Keratinocyte (primary cell): ENCODE results near the gene CCNK.

ENCODE experiments used
- EZH2 ChIP-seq: IDR thresholded peaks from one replicate; pipeline ENCODE4 v1.6.1; 2012; ENCODE audit warnings: inconsistent platforms, mild to moderate bottlenecking, low read length, moderate library complexity
- TF ChIP-seq, protein P1 (sequence below), 3 experiments: IDR thresholded peaks in 1 of 3; conservative IDR thresholded peaks in 1 of 3; optimal IDR thresholded peaks in 1 of 3; 2 replicates in 2 of 3; 3 replicates in 1 of 3; pipeline versions ENCODE3 to v1.5.1; 2011; ENCODE audit warnings: low read length in 3 of 3, mild to moderate bottlenecking in 3 of 3, moderate library complexity in 2 of 3, control low read depth in 1 of 3, inconsistent platforms in 1 of 3; ENCODE audit not compliant: insufficient read depth in 2 of 3; ENCODE audit errors: extremely low read depth in 1 of 3

DNA sequence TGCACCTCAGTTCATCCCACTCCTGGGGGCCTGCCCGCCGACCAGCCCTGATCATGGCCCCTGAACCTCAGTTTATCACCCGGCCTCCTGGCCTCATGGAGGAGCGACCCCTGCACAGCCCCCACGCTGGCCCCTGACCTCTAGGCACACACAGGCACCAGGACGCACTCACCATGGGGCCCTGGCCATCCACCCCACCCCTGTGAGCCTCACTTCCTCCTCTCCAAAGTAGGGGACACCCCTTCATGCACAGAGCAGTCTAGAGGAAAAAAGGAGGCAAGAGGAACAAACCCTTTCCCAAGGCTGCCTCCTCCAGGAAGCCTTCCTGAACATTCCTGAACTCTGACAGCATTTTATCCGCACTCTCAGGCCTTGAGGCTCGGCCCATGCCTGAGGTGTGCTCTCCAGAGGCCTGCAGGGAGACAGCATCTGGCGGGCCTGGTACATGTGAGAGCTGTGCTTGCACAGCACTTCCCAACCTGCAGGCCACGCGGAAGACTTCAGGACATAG, 39.4 kb downstream of the CCNK start:
- TF ChIP-seq, protein P1, sequence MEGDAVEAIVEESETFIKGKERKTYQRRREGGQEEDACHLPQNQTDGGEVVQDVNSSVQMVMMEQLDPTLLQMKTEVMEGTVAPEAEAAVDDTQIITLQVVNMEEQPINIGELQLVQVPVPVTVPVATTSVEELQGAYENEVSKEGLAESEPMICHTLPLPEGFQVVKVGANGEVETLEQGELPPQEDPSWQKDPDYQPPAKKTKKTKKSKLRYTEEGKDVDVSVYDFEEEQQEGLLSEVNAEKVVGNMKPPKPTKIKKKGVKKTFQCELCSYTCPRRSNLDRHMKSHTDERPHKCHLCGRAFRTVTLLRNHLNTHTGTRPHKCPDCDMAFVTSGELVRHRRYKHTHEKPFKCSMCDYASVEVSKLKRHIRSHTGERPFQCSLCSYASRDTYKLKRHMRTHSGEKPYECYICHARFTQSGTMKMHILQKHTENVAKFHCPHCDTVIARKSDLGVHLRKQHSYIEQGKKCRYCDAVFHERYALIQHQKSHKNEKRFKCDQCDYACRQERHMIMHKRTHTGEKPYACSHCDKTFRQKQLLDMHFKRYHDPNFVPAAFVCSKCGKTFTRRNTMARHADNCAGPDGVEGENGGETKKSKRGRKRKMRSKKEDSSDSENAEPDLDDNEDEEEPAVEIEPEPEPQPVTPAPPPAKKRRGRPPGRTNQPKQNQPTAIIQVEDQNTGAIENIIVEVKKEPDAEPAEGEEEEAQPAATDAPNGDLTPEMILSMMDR (optimal IDR thresholded peaks at IDR 0.05 in 1 of 3, IDR thresholded peaks at IDR 0.05 in 1 of 3, conservative IDR thresholded peaks at IDR 0.05 in 1 of 3; ENCODE audit: extremely low read depth in 1 of 3, insufficient read depth in 2 of 3, low read length in 3 of 3): no peak
- TF ChIP-seq EZH2: no peak
